Right lobe of liver (tissue), 4 donors: ENCODE results near the gene IFT88.

ENCODE experiments used
- CTCF ChIP-seq, 4 donors: fragments of 200-600 bp in 3 of 4; fragments of 450-650 bp in 1 of 4; IDR thresholded peaks; one replicate each; pipeline versions ENCODE4 v1.5.1 to v1.8.0; 2016 to 2022; ENCODE audit warnings: antibody characterized with exemption in 4 of 4, mild to moderate bottlenecking in 2 of 4
- POLR2A ChIP-seq: fragments of 450-650 bp; IDR thresholded peaks from one replicate; pipeline ENCODE4 v1.6.1; 2017; ENCODE audit warnings: antibody characterized with exemption, mild to moderate bottlenecking
- donor health status: DM: no; HTN: no; CAD: no.
- donor health status: DM: no; HTN: no; CAD: no.
- donor health status: DM: no; HTN: yes; CAD: no.

GRCh38 chr13:20727856-20728255 is 160.9 kb downstream of the IFT88 start:
- no peak for TF ChIP-seq CTCF (IDR thresholded peaks at IDR 0.05)
- no peak for TF ChIP-seq POLR2A
